Endothelial cell (in vitro differentiated cells): ENCODE data around the gene SYTL5. TPM values are rescaled to one million over a fixed set of nuclear protein-coding genes. Genes with fewer than 3 reads are reported as not detected.

ENCODE experiments used
- DNase-seq: peaks from one replicate; pipeline ENCODE4 v3.0.0; 2021; ENCODE audit warnings: low spot score
- H3K27ac Mint-ChIP-seq: one replicate; pipeline ENCODE4 v1.8.0; 2021; ENCODE audit warnings: mixed read lengths, inconsistent platforms; ENCODE audit not compliant: unreplicated experiment
- H3K27me3 Mint-ChIP-seq: one replicate; pipeline ENCODE4 v1.8.0; 2021; ENCODE audit warnings: mild to moderate bottlenecking, moderate library complexity, mixed read lengths, inconsistent platforms; ENCODE audit not compliant: unreplicated experiment
- H3K36me3 Mint-ChIP-seq: one replicate; pipeline ENCODE4 v1.8.0; 2021; ENCODE audit warnings: mild to moderate bottlenecking, low read depth, mixed read lengths, inconsistent platforms; ENCODE audit not compliant: unreplicated experiment
- H3K4me1 Mint-ChIP-seq: one replicate; pipeline ENCODE4 v1.8.0; 2021; ENCODE audit warnings: mild to moderate bottlenecking, mixed read lengths, inconsistent platforms; ENCODE audit not compliant: unreplicated experiment
- H3K4me3 Mint-ChIP-seq: one replicate; pipeline ENCODE4 v1.8.0; 2021; ENCODE audit warnings: mild to moderate bottlenecking, mixed read lengths, inconsistent platforms; ENCODE audit not compliant: unreplicated experiment
- H3K9me3 Mint-ChIP-seq: one replicate; pipeline ENCODE4 v1.8.0; 2021; ENCODE audit warnings: mixed read lengths, inconsistent platforms; ENCODE audit not compliant: unreplicated experiment
- total RNA-seq: library from RNA; stranded (reverse); fragmentation: NEBNext Ultra II Directional; extraction: Animal tissue kit (Norgen Biotek cat#: 25700); gene quantifications from one replicate; pipeline ENCODE4 v1.2.1, GENCODE V29; 2021; ENCODE audit not compliant: unreplicated experiment
- TF ChIP-seq, protein P1 (sequence below): fragments of 200-600 bp; sonication (generic); IDR thresholded peaks from one replicate; pipeline ENCODE4 v1.5.0; 2021; ENCODE audit warnings: antibody characterized with exemption; ENCODE audit not compliant: unreplicated experiment

SYTL5 gene
- total RNA-seq, 1 donor from 2014 or later: not detected

DNA sequence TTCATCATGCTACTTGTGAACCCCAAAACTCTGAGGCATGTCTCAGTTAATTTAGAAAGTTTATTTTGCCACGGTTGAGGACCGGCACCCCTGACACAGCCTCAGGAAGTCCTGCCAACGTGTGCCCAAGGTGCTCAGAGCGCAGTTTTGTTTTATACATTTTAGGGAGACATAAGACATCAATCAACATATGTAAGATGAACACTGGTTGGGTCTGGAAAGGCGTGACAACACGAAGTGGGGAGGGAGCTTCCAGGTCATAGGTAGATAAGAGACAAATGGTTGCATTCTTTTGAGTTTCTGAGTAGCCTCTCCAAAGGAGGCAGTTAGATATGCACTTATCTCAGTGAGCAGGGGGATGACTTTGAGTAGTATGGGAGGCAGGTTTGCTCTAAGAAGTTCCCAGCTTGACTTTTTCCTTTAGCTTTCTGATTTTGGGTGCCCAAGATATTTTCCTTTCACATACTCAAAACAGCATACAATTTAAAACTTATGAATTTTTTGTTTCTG is 98.9 kb downstream of the SYTL5 start:
- no peak for DNase-seq
- no peaks in the 10 kb centered on the region for H3K4me1 Mint-ChIP-seq
- H3K27me3 Mint-ChIP-seq: no peaks in the 10 kb centered on the region
- no peaks in the 10 kb centered on the region for H3K36me3 Mint-ChIP-seq
- TF ChIP-seq, protein P1, sequence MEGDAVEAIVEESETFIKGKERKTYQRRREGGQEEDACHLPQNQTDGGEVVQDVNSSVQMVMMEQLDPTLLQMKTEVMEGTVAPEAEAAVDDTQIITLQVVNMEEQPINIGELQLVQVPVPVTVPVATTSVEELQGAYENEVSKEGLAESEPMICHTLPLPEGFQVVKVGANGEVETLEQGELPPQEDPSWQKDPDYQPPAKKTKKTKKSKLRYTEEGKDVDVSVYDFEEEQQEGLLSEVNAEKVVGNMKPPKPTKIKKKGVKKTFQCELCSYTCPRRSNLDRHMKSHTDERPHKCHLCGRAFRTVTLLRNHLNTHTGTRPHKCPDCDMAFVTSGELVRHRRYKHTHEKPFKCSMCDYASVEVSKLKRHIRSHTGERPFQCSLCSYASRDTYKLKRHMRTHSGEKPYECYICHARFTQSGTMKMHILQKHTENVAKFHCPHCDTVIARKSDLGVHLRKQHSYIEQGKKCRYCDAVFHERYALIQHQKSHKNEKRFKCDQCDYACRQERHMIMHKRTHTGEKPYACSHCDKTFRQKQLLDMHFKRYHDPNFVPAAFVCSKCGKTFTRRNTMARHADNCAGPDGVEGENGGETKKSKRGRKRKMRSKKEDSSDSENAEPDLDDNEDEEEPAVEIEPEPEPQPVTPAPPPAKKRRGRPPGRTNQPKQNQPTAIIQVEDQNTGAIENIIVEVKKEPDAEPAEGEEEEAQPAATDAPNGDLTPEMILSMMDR: no peak
- H3K9me3 Mint-ChIP-seq: no peaks in the 10 kb centered on the region
- no peak overlapping the region for H3K27ac Mint-ChIP-seq
- no peak overlapping the region for H3K4me3 Mint-ChIP-seq

DNA sequence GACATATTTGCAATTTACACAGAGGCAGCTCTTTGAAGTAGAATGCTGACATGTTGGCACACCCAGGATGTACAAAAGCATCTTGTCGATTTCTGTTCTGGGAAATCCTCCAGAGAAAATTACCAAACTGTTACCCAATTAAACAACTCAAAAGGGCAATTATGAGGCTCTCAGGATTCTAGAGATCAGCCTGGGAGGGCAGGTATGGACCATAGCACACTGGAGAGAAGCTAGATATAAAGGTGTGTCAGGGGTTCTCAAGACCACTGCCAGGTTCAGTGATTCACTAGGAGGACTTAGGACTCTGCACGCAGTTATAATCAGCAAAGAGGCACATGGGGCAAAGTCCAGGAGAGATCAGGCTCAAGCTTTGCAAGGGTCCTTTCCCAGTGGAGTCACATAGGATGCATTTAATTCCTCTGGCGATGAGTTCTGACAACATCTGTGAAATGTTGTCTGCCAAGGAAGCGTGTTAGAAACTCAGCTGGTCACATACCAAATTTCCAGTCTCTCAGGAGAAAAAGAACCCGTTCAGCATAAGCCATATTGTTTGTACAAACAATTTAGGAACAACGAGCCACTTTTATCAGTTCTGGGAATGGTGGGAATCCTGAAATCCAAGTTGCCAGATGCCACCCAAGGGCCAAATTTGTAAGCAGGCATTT is 100.8 kb downstream of the SYTL5 start:
- Mint-ChIP-seq H3K9me3 (no peaks in the 10 kb centered on the region), H3K36me3 (no peaks in the 10 kb centered on the region), H3K27ac (no peak overlapping the region), H3K4me3 (no peak overlapping the region), H3K4me1 (no peaks in the 10 kb centered on the region), H3K27me3 (no peaks in the 10 kb centered on the region)
- DNase-seq: no peak
- TF ChIP-seq, protein P1: no peak

DNA sequence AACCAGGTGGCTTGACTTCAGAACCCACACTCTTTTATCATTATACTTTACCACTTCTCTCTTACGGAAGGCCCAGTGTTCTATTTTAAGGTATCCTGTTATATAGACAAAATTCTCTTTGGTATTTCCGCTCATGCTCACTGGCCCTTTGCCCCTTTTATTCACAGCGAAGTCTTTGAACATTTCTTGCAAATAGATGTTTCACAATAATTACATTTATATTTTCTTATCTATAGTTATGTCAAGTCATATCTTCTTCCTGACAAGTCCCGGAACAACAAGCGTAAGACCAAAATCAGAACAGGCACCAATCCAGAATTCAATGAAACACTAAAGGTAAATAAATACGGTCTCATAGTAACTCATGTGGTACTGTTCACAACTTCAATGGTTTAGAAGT is 102.0 kb downstream of the SYTL5 start:
- TF ChIP-seq, protein P1: no peak
- no peak overlapping the region for H3K27ac Mint-ChIP-seq
- H3K36me3 Mint-ChIP-seq: no peaks in the 10 kb centered on the region
- no peaks in the 10 kb centered on the region for H3K27me3 Mint-ChIP-seq
- no peaks in the 10 kb centered on the region for H3K4me1 Mint-ChIP-seq
- H3K4me3 Mint-ChIP-seq: no peak overlapping the region
- no peaks in the 10 kb centered on the region for H3K9me3 Mint-ChIP-seq
- no peak for DNase-seq

DNA sequence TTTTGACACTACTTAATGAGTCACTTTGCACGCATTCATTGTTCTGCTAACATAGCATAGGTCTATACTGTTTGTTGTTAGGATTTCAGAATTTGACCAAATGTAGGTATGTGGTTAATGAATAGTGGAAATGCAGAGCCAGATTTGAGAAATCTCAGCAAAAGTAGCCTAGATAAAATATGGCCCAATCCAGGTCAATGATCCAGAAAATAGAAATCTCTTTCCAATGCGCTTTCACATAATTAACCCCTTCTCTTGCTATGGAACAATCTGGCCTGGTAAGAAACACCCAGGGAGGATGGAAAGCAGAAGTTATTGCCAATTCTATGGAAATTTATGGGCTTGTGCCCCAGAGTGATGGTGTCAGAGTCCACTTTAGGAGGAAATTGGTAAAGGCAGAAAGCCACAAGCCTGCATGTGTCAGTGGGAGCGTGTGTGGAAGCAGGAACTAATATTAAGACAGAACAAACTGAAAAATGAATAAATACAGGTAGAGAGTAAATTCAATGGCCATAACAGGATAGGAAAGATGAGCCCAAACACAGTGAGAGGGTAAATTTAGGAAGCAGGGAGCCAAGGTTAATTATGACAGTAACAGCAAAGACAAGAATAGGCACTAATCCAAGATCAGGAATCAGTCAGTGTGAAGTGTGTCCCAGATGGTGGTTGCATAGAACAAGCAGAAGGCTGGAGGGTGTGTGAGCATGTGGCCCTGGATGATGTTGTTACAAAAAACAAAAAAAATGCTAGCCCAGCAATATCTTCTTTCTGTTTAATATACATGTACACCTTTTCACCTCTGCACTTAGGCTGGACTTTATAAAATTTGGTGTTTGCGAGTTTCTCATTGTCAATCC is 102.9 kb downstream of the SYTL5 start:
- H3K36me3 Mint-ChIP-seq: no peaks in the 10 kb centered on the region
- no peak overlapping the region for H3K27ac Mint-ChIP-seq
- peaks cover 2% of the 10 kb centered on the region for H3K27me3 Mint-ChIP-seq
- H3K9me3 Mint-ChIP-seq: no peaks in the 10 kb centered on the region
- TF ChIP-seq, protein P1: no peak
- DNase-seq: no peak
- no peak overlapping the region for H3K4me3 Mint-ChIP-seq
- H3K4me1 Mint-ChIP-seq: no peaks in the 10 kb centered on the region

DNA sequence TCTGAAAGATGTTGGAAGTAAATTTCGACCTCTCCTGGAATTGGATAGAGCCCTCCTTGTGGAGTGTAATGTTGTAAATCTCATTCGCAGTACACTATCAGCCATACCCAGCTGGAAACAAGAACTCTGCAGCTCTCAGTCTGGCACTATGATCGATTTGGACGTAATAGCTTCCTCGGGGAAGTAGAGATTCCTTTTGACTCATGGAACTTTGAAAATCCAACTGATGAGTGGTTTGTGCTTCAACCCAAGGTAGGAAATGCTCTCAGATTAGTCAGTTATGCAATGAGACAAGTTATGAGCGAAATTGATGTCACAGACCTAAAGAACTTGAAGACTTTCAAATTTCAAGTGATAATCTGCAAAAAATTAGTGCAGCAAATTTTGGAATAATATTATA is 103.9 kb downstream of the SYTL5 start:
- H3K36me3 Mint-ChIP-seq: no peaks in the 10 kb centered on the region
- DNase-seq: no peak
- peaks cover 2% of the 10 kb centered on the region for H3K27me3 Mint-ChIP-seq
- H3K27ac Mint-ChIP-seq: no peak overlapping the region
- H3K4me1 Mint-ChIP-seq: no peaks in the 10 kb centered on the region
- TF ChIP-seq, protein P1: no peak
- H3K4me3 Mint-ChIP-seq: no peak overlapping the region
- H3K9me3 Mint-ChIP-seq: no peaks in the 10 kb centered on the region
